CD14-positive monocyte (primary cell): ENCODE data around the gene UBE2U. TPM values are rescaled to one million over a fixed set of nuclear protein-coding genes. Genes with fewer than 3 reads are reported as not detected.

ENCODE experiments used
- DNase-seq, 3 donors: peaks; one replicate each; pipeline ENCODE4 v3.0.0-alpha.2; 2011 to 2022
- H2AFZ ChIP-seq: 2 replicates; pipeline ENCODE4 v1.6.0; 2012; ENCODE audit warnings: mild to moderate bottlenecking, low read depth, low read length, inconsistent platforms; ENCODE audit not compliant: insufficient read depth, poor library complexity, severe bottlenecking
- H3K27ac ChIP-seq, 2 donors: 1 replicate in 1 of 2; 2 replicates in 1 of 2; pipeline ENCODE4 v1.5.1; 2012 to 2013; ENCODE audit warnings: low read length in 2 of 2, control low read depth in 1 of 2, inconsistent platforms in 1 of 2, low read depth in 1 of 2, mild to moderate bottlenecking in 1 of 2
- H3K27me3 ChIP-seq, 2 donors: one replicate each; pipeline versions ENCODE4 v1.6.0 to v1.6.1; 2011 to 2013; ENCODE audit warnings: low read length in 2 of 2; ENCODE audit not compliant: control insufficient read depth in 2 of 2, insufficient read depth in 2 of 2
- H3K36me3 ChIP-seq, 2 donors: replicated peaks in 1 of 2; 1 replicate in 1 of 2; 2 replicates in 1 of 2; pipeline versions ENCODE4 v1.5.1 to v1.6.1; 2012 to 2013; ENCODE audit warnings: low read length in 2 of 2, control low read depth in 1 of 2, inconsistent platforms in 1 of 2, mild to moderate bottlenecking in 1 of 2; ENCODE audit not compliant: insufficient read depth in 2 of 2, control insufficient read depth in 1 of 2
- H3K4me1 ChIP-seq, 2 donors: 1 replicate in 1 of 2; 2 replicates in 1 of 2; pipeline versions ENCODE4 v1.5.1 to v1.6.1; 2012 to 2013; ENCODE audit warnings: low read length in 2 of 2, control low read depth in 1 of 2, inconsistent platforms in 1 of 2, mild to moderate bottlenecking in 1 of 2, moderate library complexity in 1 of 2; ENCODE audit not compliant: insufficient read depth in 2 of 2, control insufficient read depth in 1 of 2
- H3K4me2 ChIP-seq: replicated peaks from 2 replicates; pipeline ENCODE3; 2012; ENCODE audit warnings: low read length, moderate library complexity, mild to moderate bottlenecking; ENCODE audit not compliant: poor library complexity, severe bottlenecking; ENCODE audit errors: extremely low read depth
- H3K4me3 ChIP-seq, 3 experiments: fragments of 200-600 bp in 1 of 3; sonication (generic) in 1 of 3; replicated peaks in 1 of 3; 1 replicate in 2 of 3; 2 replicates in 1 of 3; pipeline ENCODE4 v1.5.1; 2011 to 2013; ENCODE audit warnings: low read length in 3 of 3, mild to moderate bottlenecking in 3 of 3, control low read depth in 2 of 3, low read depth in 2 of 3, inconsistent platforms in 1 of 3, moderate library complexity in 1 of 3
- H3K79me2 ChIP-seq: 2 replicates; pipeline ENCODE4 v1.6.0; 2012; ENCODE audit warnings: mild to moderate bottlenecking, control low read depth, inconsistent platforms, low read length, moderate library complexity; ENCODE audit not compliant: insufficient read depth
- H3K9ac ChIP-seq: 2 replicates; pipeline ENCODE4 v1.6.0; 2017; ENCODE audit warnings: low read length, mild to moderate bottlenecking; ENCODE audit not compliant: insufficient read depth, poor library complexity, severe bottlenecking
- H3K9me3 ChIP-seq, 2 donors: replicated peaks in 1 of 2; 1 replicate in 1 of 2; 2 replicates in 1 of 2; pipeline versions ENCODE4 v1.5.1 to v1.6.1; 2012 to 2013; ENCODE audit warnings: low read length in 2 of 2, control low read depth in 1 of 2; ENCODE audit not compliant: control insufficient read depth in 1 of 2, insufficient read depth in 1 of 2
- H4K20me1 ChIP-seq: 2 replicates; pipeline ENCODE4 v1.6.0; 2012; ENCODE audit warnings: mild to moderate bottlenecking, low read length, control low read depth, moderate library complexity; ENCODE audit not compliant: insufficient read depth
- H3K27ac Mint-ChIP-seq, 7 donors: one replicate each; pipeline ENCODE4 v1.8.0; 2020; ENCODE audit warnings: mild to moderate bottlenecking in 7 of 7, mixed read lengths in 7 of 7, moderate library complexity in 6 of 7, inconsistent platforms in 2 of 7
- H3K27me3 Mint-ChIP-seq, 3 donors: one replicate each; pipeline ENCODE4 v1.8.0; 2021 to 2022; ENCODE audit warnings: low read depth in 3 of 3, mild to moderate bottlenecking in 3 of 3, mixed read lengths in 3 of 3, moderate library complexity in 3 of 3, inconsistent platforms in 1 of 3
- H3K36me3 Mint-ChIP-seq, 2 donors: one replicate each; pipeline ENCODE4 v1.8.0; 2020; ENCODE audit warnings: mixed read lengths in 2 of 2, inconsistent platforms in 1 of 2, mild to moderate bottlenecking in 1 of 2
- H3K4me1 Mint-ChIP-seq: one replicate; pipeline ENCODE4 v1.8.0; 2020; ENCODE audit warnings: mild to moderate bottlenecking, mixed read lengths
- H3K4me3 Mint-ChIP-seq, 2 donors: one replicate each; pipeline ENCODE4 v1.8.0; 2020; ENCODE audit warnings: mild to moderate bottlenecking in 2 of 2, mixed read lengths in 2 of 2, moderate library complexity in 1 of 2
- H3K9me3 Mint-ChIP-seq, 7 donors: one replicate each; pipeline ENCODE4 v1.8.0; 2020 to 2022; ENCODE audit warnings: mixed read lengths in 7 of 7, mild to moderate bottlenecking in 6 of 7, moderate library complexity in 6 of 7, inconsistent platforms in 2 of 7
- WGBS: methylation state at CpG from one replicate; pipeline ENCODE4 v1.1.5; 2013; ENCODE audit warnings: missing lambda C conversion rate; ENCODE audit not compliant: insufficient coverage; 5-methylcytosine and 5-hydroxymethylcytosine counted together
- intact Hi-C, 2 donors: fragments of 100-400 bp; cut with micrococcal nuclease; formaldehyde crosslinking; loops; one replicate each; pipeline versions ENCODE4 v1.15.0 to v1.15.1; 2023
- polyA plus RNA-seq, 3 donors: library from polyadenylated mRNA; depleted of rRNA in 1 of 3; unstranded in 2 of 3; stranded (reverse) in 1 of 3; fragments of 300-500 nt in 2 of 3; fragments of >200 nt in 1 of 3; fragmentation: Illumina TruSeq in 2 of 3; gene quantifications; 1 replicate in 2 of 3; 2 replicates in 1 of 3; pipeline ENCODE4 v1.2.3, GENCODE V29; 2012 to 2021
- TF ChIP-seq, protein P1 (sequence below): fragments of 200-600 bp; IDR thresholded peaks from one replicate; pipeline ENCODE4 v1.8.0; 2022; ENCODE audit warnings: antibody characterized with exemption, mild to moderate bottlenecking

UBE2U gene
- polyA plus RNA-seq, 3 donors, result not detected

DNA sequence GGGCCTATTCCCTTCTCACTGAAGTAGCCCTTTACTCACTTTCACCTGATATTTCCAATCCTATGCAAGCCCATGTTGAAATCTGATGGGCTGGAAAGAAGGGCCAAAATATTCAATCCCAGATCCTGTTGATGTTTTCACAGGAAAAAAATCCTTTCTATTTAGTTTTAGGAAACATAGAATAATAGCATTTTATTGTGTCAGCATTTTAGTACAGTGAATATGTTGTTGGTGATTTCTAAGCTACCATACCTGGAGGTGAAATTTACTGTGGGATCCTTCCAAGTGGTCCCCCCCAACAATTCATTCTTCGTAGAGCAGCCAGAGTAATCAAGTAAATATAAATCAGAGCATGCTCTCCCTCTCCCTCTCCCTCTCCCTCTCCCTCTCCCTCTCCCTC, 3.4 kb upstream of the UBE2U start:
- no peaks in the 10 kb centered on the region for H3K36me3 ChIP-seq
- peaks cover 0 to 4% (median 3%) of the 10 kb centered on the region in 7 donors for H3K9me3 Mint-ChIP-seq
- no CpG with 5 or more reads among the region's 1 CpG for WGBS
- no peak for DNase-seq
- no peaks in the 10 kb centered on the region for H3K9me3 ChIP-seq
- H3K36me3 Mint-ChIP-seq, result no peaks in the 10 kb centered on the region
- no peaks in the 10 kb centered on the region for H3K79me2 ChIP-seq
- no peaks in the 10 kb centered on the region for H3K4me1 ChIP-seq
- no peak overlapping the region for H2AFZ ChIP-seq
- intact Hi-C loops, result no loop called here
- no peaks in the 10 kb centered on the region for H3K27me3 ChIP-seq
- no peak overlapping the region for H3K27ac ChIP-seq
- no peak overlapping the region for H3K27ac Mint-ChIP-seq
- no peaks in the 10 kb centered on the region for H3K4me1 Mint-ChIP-seq
- H3K27me3 Mint-ChIP-seq, result peaks cover 0 to 2% (median 0%) of the 10 kb centered on the region in 3 donors
- TF ChIP-seq, protein P1, sequence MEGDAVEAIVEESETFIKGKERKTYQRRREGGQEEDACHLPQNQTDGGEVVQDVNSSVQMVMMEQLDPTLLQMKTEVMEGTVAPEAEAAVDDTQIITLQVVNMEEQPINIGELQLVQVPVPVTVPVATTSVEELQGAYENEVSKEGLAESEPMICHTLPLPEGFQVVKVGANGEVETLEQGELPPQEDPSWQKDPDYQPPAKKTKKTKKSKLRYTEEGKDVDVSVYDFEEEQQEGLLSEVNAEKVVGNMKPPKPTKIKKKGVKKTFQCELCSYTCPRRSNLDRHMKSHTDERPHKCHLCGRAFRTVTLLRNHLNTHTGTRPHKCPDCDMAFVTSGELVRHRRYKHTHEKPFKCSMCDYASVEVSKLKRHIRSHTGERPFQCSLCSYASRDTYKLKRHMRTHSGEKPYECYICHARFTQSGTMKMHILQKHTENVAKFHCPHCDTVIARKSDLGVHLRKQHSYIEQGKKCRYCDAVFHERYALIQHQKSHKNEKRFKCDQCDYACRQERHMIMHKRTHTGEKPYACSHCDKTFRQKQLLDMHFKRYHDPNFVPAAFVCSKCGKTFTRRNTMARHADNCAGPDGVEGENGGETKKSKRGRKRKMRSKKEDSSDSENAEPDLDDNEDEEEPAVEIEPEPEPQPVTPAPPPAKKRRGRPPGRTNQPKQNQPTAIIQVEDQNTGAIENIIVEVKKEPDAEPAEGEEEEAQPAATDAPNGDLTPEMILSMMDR, result no peak
- no peak overlapping the region for H3K4me3 ChIP-seq
- H3K4me3 Mint-ChIP-seq, result no peak overlapping the region
- H3K4me2 ChIP-seq, result no peak overlapping the region
- H4K20me1 ChIP-seq, result no peaks in the 10 kb centered on the region
- H3K9ac ChIP-seq, result no peak overlapping the region

DNA sequence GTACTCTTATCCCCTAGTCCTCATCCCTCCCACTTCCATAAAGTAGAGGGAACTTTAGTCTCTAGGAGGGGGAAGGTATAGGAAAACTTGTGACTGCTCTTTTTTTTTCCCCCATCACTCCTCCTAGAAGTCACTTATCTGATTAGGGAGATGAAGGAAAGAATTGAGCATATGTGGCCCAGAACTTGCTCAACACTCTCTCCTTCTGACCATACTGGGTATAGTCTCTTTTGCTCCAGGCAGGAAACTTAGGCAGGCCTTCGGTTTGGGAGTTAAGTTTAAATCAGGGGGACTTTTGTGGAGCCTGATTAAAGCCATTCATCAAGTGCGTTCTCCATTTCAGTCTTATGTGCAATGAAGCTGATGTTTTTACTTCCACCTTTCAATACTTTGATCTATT, 5.8 kb downstream of the UBE2U start:
- DNase-seq, result no peak
- H3K27ac Mint-ChIP-seq, result no peak overlapping the region
- H3K27me3 Mint-ChIP-seq, result peaks cover 0 to 2% (median 0%) of the 10 kb centered on the region in 3 donors
- no peaks in the 10 kb centered on the region for H3K36me3 Mint-ChIP-seq
- no peaks in the 10 kb centered on the region for H4K20me1 ChIP-seq
- H3K79me2 ChIP-seq, result no peaks in the 10 kb centered on the region
- intact Hi-C loops, result no loop called here
- H3K9ac ChIP-seq, result no peak overlapping the region
- H3K4me1 Mint-ChIP-seq, result peaks cover 4% of the 10 kb centered on the region
- no peaks in the 10 kb centered on the region for H3K9me3 Mint-ChIP-seq
- TF ChIP-seq, protein P1, result no peak
- no peaks in the 10 kb centered on the region for H3K4me1 ChIP-seq
- H3K9me3 ChIP-seq, result no peaks in the 10 kb centered on the region
- no peak overlapping the region for H3K27ac ChIP-seq
- H3K4me3 Mint-ChIP-seq, result no peak overlapping the region
- H3K4me3 ChIP-seq, result no peak overlapping the region
- no peaks in the 10 kb centered on the region for H3K27me3 ChIP-seq
- no peak overlapping the region for H3K4me2 ChIP-seq
- no CpG with 5 or more reads among the region's 2 CpGs for WGBS
- H2AFZ ChIP-seq, result no peak overlapping the region
- no peaks in the 10 kb centered on the region for H3K36me3 ChIP-seq
